T-helper 17 cell (primary cell): Measurements from ENCODE around the gene ANO4. TPM values are rescaled to one million over a fixed set of nuclear protein-coding genes. Genes with fewer than 3 reads are reported as not detected.

Experiments used
- ATAC-seq: fragments of 150-1000 bp; cut with Tn5 transposase; 2 replicates; pipeline ENCODE4 v1.10.0; 2021; ENCODE audit warnings: mild to moderate bottlenecking, moderate library complexity
- DNase-seq, 3 donors: peaks; one replicate each; pipeline versions ENCODE4 v3.0.0 to v3.0.0-alpha.2; 2020 to 2021
- H3K9me3 ChIP-seq: one replicate; pipeline ENCODE4 v1.7.0; 2013; ENCODE audit warnings: low read length, mild to moderate bottlenecking; ENCODE audit not compliant: control insufficient read depth, poor library complexity, severe bottlenecking
- H3K27ac Mint-ChIP-seq: one replicate; pipeline ENCODE4 v1.8.0; 2022; ENCODE audit warnings: mild to moderate bottlenecking, moderate library complexity, mixed read lengths
- H3K27me3 Mint-ChIP-seq: one replicate; pipeline ENCODE4 v1.8.0; 2022; ENCODE audit warnings: mixed read lengths
- H3K36me3 Mint-ChIP-seq: one replicate; pipeline ENCODE4 v1.8.0; 2022; ENCODE audit warnings: low read depth, mixed read lengths
- H3K4me1 Mint-ChIP-seq: one replicate; pipeline ENCODE4 v1.8.0; 2022; ENCODE audit warnings: mild to moderate bottlenecking, mixed read lengths
- H3K4me3 Mint-ChIP-seq: one replicate; pipeline ENCODE4 v1.8.0; 2022; ENCODE audit warnings: mild to moderate bottlenecking, moderate library complexity, mixed read lengths
- total RNA-seq, 4 donors: library from RNA in 2 of 4; stranded (reverse) in 2 of 4; gene quantifications; one replicate each; pipeline ENCODE4 v1.2.3 and lab custom pipeline; 2022 to 2026

The ANO4 gene
- total RNA-seq, 2 donors from 2014 or later, result not detected

GRCh38 chr12:100864366-100864765, 69.8 kb downstream of the ANO4 start:
- no peak overlapping the region for H3K27ac Mint-ChIP-seq
- DNase-seq, result no peak
- H3K4me3 Mint-ChIP-seq, result no peak overlapping the region
- H3K4me1 Mint-ChIP-seq, result no peaks in the 10 kb centered on the region
- ATAC-seq, result no peak
- no peaks in the 10 kb centered on the region for H3K9me3 ChIP-seq
- no peaks in the 10 kb centered on the region for H3K27me3 Mint-ChIP-seq
- H3K36me3 Mint-ChIP-seq, result no peaks in the 10 kb centered on the region

- Mint-ChIP-seq H3K27me3 (no peaks in the 10 kb centered on the region), H3K4me3 (no peak overlapping the region)
Measured at GRCh38 chr12:100867639-100868393, 73.2 kb downstream of the ANO4 start.

GRCh38 chr12:100868487-100868886, 73.9 kb downstream of the ANO4 start:
- no peaks in the 10 kb centered on the region for H3K9me3 ChIP-seq
- Mint-ChIP-seq H3K4me1 (no peaks in the 10 kb centered on the region), H3K27ac (no peak overlapping the region), H3K27me3 (no peaks in the 10 kb centered on the region), H3K36me3 (no peaks in the 10 kb centered on the region), H3K4me3 (no peak overlapping the region)
- DNase-seq (no peak), ATAC-seq (no peak)

More at GRCh38 chr12:100867639-100868393, 73.2 kb downstream of the ANO4 start:
- Mint-ChIP-seq H3K27ac (no peak overlapping the region), H3K36me3 (no peaks in the 10 kb centered on the region), H3K4me1 (no peaks in the 10 kb centered on the region)
- DNase-seq, result no peak
- no peak for ATAC-seq
- H3K9me3 ChIP-seq, result no peaks in the 10 kb centered on the region

- Mint-ChIP-seq H3K27ac (no peak overlapping the region), H3K27me3 (no peaks in the 10 kb centered on the region), H3K4me1 (no peaks in the 10 kb centered on the region), H3K4me3 (no peak overlapping the region), H3K36me3 (no peaks in the 10 kb centered on the region)
- ATAC-seq (no peak), DNase-seq (no peak)
- H3K9me3 ChIP-seq, result no peaks in the 10 kb centered on the region
Measured at GRCh38 chr12:100871195-100871734, 76.7 kb downstream of the ANO4 start.

GRCh38 chr12:100875156-100875555, 80.6 kb downstream of the ANO4 start:
- H3K9me3 ChIP-seq, result no peaks in the 10 kb centered on the region
- H3K36me3 Mint-ChIP-seq, result no peaks in the 10 kb centered on the region
- H3K27ac Mint-ChIP-seq, result no peak overlapping the region
- no peak for DNase-seq
- no peak for ATAC-seq
- no peaks in the 10 kb centered on the region for H3K4me1 Mint-ChIP-seq
- no peak overlapping the region for H3K4me3 Mint-ChIP-seq
- H3K27me3 Mint-ChIP-seq, result no peaks in the 10 kb centered on the region

GRCh38 chr12:100875771-100876170, 81.2 kb downstream of the ANO4 start:
- H3K4me1 Mint-ChIP-seq, result no peaks in the 10 kb centered on the region
- H3K4me3 Mint-ChIP-seq, result no peak overlapping the region
- ATAC-seq, result no peak
- DNase-seq, result no peak
- no peaks in the 10 kb centered on the region for H3K27me3 Mint-ChIP-seq
- no peak overlapping the region for H3K27ac Mint-ChIP-seq
- no peaks in the 10 kb centered on the region for H3K36me3 Mint-ChIP-seq
- H3K9me3 ChIP-seq, result no peaks in the 10 kb centered on the region

- Mint-ChIP-seq H3K4me3 (no peak overlapping the region), H3K27me3 (no peaks in the 10 kb centered on the region), H3K36me3 (no peaks in the 10 kb centered on the region), H3K27ac (no peak overlapping the region), H3K4me1 (no peaks in the 10 kb centered on the region)
- no peaks in the 10 kb centered on the region for H3K9me3 ChIP-seq
- DNase-seq (no peak), ATAC-seq (no peak)
Measured at GRCh38 chr12:100877776-100878175, 83.2 kb downstream of the ANO4 start.

- DNase-seq (no peak), ATAC-seq (no peak)
- no peaks in the 10 kb centered on the region for H3K36me3 Mint-ChIP-seq
- H3K27ac Mint-ChIP-seq, result no peak overlapping the region
- H3K27me3 Mint-ChIP-seq, result no peaks in the 10 kb centered on the region
- H3K9me3 ChIP-seq, result no peaks in the 10 kb centered on the region
- H3K4me3 Mint-ChIP-seq, result no peak overlapping the region
- H3K4me1 Mint-ChIP-seq, result no peaks in the 10 kb centered on the region
Measured at GRCh38 chr12:100895192-100895591, 100.6 kb downstream of the ANO4 start.

GRCh38 chr12:100896192-100896591, 101.6 kb downstream of the ANO4 start:
- ATAC-seq (no peak), DNase-seq (no peak)
- no peak overlapping the region for H3K4me3 Mint-ChIP-seq
- H3K27ac Mint-ChIP-seq, result no peak overlapping the region
- no peaks in the 10 kb centered on the region for H3K4me1 Mint-ChIP-seq
- H3K36me3 Mint-ChIP-seq, result no peaks in the 10 kb centered on the region
- no peaks in the 10 kb centered on the region for H3K9me3 ChIP-seq
- H3K27me3 Mint-ChIP-seq, result no peaks in the 10 kb centered on the region

- no peak overlapping the region for H3K4me3 Mint-ChIP-seq
- H3K9me3 ChIP-seq, result no peaks in the 10 kb centered on the region
- no peaks in the 10 kb centered on the region for H3K36me3 Mint-ChIP-seq
- no peaks in the 10 kb centered on the region for H3K4me1 Mint-ChIP-seq
- H3K27me3 Mint-ChIP-seq, result no peaks in the 10 kb centered on the region
- ATAC-seq (no peak), DNase-seq (no peak)
- no peak overlapping the region for H3K27ac Mint-ChIP-seq
Measured at GRCh38 chr12:100897240-100897639, 102.7 kb downstream of the ANO4 start.

GRCh38 chr12:100899301-100899700, 104.7 kb downstream of the ANO4 start:
- Mint-ChIP-seq H3K4me1 (no peaks in the 10 kb centered on the region), H3K27ac (no peak overlapping the region), H3K4me3 (no peak overlapping the region), H3K27me3 (no peaks in the 10 kb centered on the region), H3K36me3 (no peaks in the 10 kb centered on the region)
- H3K9me3 ChIP-seq, result no peaks in the 10 kb centered on the region
- no peak for ATAC-seq
- DNase-seq, result no peak

- Mint-ChIP-seq H3K4me1 (no peaks in the 10 kb centered on the region), H3K27me3 (no peaks in the 10 kb centered on the region), H3K36me3 (no peaks in the 10 kb centered on the region), H3K27ac (no peak overlapping the region), H3K4me3 (no peak overlapping the region)
- no peak for ATAC-seq
- H3K9me3 ChIP-seq, result no peaks in the 10 kb centered on the region
- no peak for DNase-seq
Measured at GRCh38 chr12:100900808-100901207, 106.2 kb downstream of the ANO4 start.

- Mint-ChIP-seq H3K4me3 (no peak overlapping the region), H3K36me3 (no peaks in the 10 kb centered on the region), H3K4me1 (no peaks in the 10 kb centered on the region), H3K27ac (no peak overlapping the region), H3K27me3 (no peaks in the 10 kb centered on the region)
- no peaks in the 10 kb centered on the region for H3K9me3 ChIP-seq
- ATAC-seq (no peak), DNase-seq (no peak)
Measured at GRCh38 chr12:100901266-100901665, 106.7 kb downstream of the ANO4 start.

GRCh38 chr12:100904270-100904669, 109.7 kb downstream of the ANO4 start:
- H3K4me1 Mint-ChIP-seq, result no peaks in the 10 kb centered on the region
- no peak overlapping the region for H3K27ac Mint-ChIP-seq

More at GRCh38 chr12:100904270-100904669, 109.7 kb downstream of the ANO4 start:
- Mint-ChIP-seq H3K36me3 (no peaks in the 10 kb centered on the region), H3K27me3 (no peaks in the 10 kb centered on the region), H3K4me3 (no peak overlapping the region)
- DNase-seq (no peak), ATAC-seq (no peak)
- no peaks in the 10 kb centered on the region for H3K9me3 ChIP-seq
